Measurements from ENCODE around the gene ACSS2.
"Not testable (repeated sequence)": the region's sequence is repeated elsewhere in the genome, so short reads cannot be mapped to it uniquely, and the experiment has no call there.

ACSS2 gene

GRCh38 chr20:34874094-34874654 is 2.2 kb upstream of the ACSS2 start:
- DNase-seq, result peak in 54 of 58 donors; percentile 15 to 86 (median 61)

DNA sequence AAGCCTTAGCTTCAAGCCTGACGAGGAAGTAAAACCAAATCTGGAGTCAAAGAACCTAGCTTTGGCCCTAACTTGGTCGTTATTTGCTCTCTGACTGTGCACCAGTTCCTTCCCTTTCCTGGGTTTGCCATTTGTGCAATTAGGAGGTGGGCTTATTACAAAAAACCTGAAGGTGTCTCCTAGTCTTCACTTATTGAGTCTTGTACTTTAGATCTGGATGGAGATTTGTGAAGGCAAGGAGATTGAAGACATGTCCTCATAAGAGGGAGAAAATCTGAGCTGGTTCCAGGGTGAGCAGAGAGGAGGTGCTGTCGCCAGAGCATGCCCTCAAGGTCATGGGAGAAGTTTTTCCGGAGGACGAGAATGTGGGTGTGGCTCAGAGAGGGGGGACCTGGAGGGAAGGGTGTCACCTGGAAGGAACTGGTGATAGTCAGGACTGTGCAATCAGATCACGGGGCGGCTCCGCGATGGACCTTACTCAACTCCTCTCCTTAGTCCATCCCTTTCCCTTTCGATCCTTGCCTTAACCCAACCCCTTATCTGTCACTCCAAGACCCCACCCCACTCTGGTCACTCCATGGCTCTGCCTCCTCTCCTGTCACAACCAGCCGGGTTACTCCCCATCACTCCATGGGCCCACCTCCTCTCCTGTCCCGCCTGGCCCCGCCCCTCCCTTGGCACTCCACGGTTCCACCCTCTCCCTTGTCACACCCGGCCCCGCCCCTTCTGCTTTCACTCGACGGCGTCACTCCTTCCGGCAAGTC is 588 bp upstream of the ACSS2 start:
- peak in 5 of 58 donors; percentile 96 to 100 (median 97) for DNase-seq

- DNase-seq, result peak in 14 of 58 donors; percentile 6 to 57 (median 20)
These were observed 3.9 kb downstream of the ACSS2 start for GRCh38 chr20:34880215-34880850.

GRCh38 chr20:34880971-34881370 is 4.6 kb downstream of the ACSS2 start:
- not testable (repeated sequence) for DNase-seq

- DNase-seq, result no peak
These were observed 5.3 kb downstream of the ACSS2 start for GRCh38 chr20:34881689-34882088.

GRCh38 chr20:34883087-34883688 is 6.8 kb downstream of the ACSS2 start:
- DNase-seq, result no peak

DNA sequence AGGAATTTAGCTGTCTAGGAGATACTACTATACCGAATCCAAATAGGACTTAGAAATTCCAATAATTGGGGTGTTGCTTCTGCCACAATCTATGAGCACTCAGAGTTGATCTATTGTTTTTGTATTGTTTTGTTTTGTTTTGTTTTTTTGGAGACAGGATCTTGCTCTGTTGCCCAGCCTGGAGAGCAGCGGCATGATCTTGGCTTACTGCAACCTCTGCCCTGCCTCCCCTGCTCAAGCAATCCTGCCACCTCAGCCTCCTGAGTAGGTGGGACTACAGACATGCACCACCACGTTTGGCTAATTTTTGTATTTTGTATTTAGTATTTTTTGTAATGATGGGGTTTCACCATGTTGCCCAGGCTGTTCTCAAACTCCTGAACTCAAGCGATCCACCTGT is 7.4 kb downstream of the ACSS2 start:
- no peak for DNase-seq

DNA sequence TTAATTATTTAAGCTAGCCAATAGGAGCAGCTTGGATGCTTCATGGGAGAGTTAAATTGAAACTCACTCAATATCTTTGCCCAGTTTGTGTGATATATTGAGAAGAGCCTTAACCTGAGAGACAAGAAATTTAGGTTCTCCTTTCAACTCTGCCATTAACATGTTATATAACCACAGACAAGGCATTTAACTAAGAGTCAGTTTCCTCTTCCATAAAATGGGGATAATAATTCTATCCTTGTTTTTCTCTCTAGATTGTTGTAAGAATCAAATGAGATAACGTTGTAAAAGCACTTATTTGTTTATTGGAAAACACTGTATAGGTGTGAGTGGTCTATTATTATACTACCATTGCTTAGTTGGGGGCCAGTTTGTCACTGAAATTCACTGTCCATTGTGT is 7.8 kb downstream of the ACSS2 start:
- no peak for DNase-seq

GRCh38 chr20:34886122-34886521 is 9.7 kb downstream of the ACSS2 start:
- no peak for DNase-seq

DNA sequence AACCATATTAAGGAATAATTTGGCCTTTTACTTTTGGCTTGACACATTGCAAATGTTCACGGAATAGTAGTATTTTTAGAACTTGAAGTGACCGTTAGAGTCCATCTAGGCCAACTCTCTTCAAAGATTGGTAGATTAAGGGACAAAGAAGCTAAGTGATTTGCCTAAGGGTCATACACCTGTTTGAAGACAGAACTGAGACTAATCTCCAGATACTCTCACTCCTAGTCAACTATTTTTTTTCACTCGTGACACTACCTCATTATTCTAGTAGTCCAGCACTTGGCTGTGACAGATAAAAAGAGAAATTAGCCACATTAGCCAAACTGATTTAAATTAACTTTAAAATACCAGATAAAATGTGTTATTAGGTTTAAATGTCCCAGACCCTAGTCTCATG is 10.6 kb downstream of the ACSS2 start:
- DNase-seq, result no peak

GRCh38 chr20:34888468-34888867 is 12.1 kb downstream of the ACSS2 start:
- DNase-seq, result no peak

GRCh38 chr20:34891166-34892062 is 15.0 kb downstream of the ACSS2 start:
- no peak for DNase-seq

DNA sequence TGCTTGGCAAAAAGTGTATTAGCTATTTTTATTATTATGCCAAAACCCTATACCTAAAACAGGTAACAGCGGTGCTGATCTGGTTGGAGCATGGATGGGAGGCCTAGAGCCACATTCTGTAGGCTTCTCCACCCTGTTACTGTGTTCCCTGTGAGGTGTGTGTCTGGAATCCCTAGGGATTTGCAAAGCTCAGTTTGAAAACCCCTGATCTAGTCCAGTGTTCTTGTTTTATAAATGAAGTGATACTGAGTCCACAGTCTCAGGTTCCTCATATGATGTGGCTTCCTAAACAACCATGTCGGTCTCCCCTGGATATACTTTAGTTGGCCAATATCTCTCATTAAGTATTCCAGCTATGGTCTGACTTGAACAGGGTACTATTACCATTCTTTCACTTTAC is 16.3 kb downstream of the ACSS2 start:
- no peak for DNase-seq

DNA sequence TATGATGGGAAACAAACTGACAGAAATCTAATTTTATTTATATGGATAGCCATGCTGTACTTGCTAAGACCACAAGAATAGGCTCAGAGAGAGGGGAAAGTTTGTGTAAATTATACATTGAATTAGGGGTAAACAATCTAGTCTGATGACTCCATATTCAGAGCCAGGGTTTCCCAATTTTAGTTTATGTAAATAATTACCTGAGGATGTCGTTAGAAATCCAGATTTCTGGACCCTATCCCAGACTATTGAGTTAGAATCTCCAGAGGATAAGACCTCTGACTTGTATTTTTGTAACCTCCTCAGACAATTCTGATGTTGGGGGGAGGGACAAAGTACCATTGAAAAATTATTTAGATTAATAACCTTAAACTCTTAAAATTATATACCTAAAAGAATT is 18.3 kb downstream of the ACSS2 start:
- no peak for DNase-seq

DNA sequence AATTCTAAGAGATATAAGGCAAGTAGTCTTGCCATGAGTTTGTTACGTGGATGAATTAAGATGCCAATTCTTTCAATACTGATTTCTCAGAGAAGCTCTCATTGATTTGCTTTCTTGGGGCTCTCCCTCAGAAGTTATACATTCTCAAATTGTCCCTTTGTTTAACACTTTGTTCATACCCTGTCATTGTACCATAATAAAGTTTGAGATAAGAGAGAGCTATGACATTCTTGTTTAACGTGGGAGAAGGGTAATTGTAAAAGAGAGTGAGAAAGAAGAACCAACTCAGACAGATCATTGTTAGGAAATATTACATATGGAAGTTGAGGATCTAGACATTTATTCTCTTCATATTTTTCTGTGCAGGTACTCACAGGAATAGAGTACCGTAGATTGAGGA is 19.1 kb downstream of the ACSS2 start:
- DNase-seq, result no peak

- DNase-seq, result no peak
These were observed 19.7 kb downstream of the ACSS2 start for GRCh38 chr20:34896086-34896621.

DNA sequence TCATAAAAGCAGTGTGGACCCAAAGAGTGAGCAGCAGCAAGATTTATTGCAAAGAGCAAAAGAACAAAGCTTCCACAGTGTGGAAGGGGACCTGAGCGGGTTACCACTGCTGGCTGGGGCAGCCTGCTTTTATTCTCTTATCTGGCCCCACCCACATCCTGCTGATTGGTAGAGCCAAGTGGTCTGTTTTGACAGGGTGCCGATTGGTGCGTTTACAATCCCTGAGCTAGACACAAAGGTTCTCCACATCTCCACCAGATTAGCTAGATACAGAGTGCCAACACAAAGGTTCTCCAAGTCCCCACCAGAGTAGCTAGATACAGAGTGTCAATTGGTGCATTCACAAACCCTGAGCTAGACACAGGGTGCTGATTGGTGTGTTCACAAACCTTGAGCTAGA is 21.7 kb downstream of the ACSS2 start:
- not testable (repeated sequence) for DNase-seq

DNA sequence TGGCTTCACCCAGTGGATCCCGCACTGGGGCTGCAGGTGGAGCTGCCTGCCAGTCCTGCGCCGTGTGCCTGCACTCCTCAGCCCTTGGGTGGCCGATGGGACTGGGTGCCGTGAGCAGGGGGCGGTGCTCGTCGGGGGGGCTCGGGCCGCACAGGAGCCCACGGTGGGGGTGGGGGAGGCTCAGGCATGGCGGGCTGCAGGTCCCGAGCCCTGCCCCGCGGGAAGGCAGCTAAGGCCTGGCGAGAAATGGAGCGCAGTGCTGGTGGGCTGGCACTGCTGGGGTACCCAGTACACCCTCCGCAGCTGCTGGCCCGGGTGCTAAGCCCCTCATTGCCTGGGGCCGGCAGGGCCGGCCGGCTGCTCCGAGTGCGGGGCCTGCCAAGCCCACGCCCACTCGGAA is 22.3 kb downstream of the ACSS2 start:
- DNase-seq, result not testable (repeated sequence)

GRCh38 chr20:34904202-34904621 is 27.8 kb downstream of the ACSS2 start:
- peak in 1 of 58 donors; percentile 8 for DNase-seq

DNA sequence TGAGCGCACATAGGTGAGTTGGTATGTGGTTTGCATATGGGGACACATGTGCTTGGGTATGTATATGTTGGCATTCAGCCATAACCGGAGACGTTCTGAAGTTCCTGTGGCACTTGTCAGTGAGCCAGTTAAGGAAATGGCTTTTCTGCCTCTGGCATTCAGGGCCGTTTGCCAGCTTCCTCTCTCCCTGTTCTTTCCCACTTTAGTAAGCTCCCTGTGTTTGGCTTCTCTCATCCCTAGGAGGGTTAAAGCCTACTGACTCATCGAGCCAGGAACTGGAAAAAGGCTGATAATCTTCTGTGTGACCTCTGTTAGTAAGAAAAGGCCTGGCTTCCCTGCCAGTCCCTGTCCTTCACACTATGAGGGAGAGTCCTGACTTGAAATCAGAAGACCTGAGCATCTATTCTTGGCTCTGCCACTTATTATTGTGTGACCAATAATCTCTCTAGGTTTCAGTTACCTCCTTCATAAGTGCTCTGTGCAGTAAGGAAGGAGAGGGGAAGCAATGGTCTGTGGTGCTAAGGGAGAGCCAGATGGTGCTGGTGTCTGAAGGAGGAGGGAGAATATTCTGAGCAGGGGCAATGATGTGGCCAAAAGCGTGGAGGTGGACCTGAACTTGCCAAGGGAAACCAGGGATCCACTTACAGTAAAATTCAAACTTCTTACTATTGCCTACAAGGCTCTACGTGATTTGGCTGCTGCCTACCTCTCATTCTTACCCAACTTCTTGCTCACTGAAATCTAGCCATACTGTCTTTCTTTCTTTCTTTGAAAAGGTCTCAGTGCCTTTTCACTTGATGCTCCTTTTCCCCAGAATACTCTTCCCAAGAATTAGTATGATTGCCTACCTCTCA is 31.4 kb downstream of the ACSS2 start:
- DNase-seq, result peak in 8 of 58 donors; percentile 3 to 61 (median 8)

Measured in anterior cingulate cortex (tissue), 58 donors.